A673 (cell line): ENCODE measurements around the gene SOX6. TPM values are rescaled to one million over a fixed set of nuclear protein-coding genes. Genes with fewer than 3 reads are reported as not detected.
A peak's percentile ranks its signal among the peaks of the same experiment; 100 is the strongest.

ENCODE experiments used
- BruUV-seq: library from RNA; stranded (reverse); fragments of 400-500 nt; replicated peaks from 2 replicates; lab custom pipeline; 2021; lab: Mats Ljungman, UMichigan
- CTCF ChIA-PET: fragments of 300-600 bp; sonication (Branson Sonifier 250); formaldehyde crosslinking; loops from one replicate; lab custom pipeline; 2022; ENCODE audit warnings: antibody characterized with exemption; lab: Charles Lee
- POLR2A ChIA-PET: fragments of 300-600 bp; sonication (Branson Sonifier 250); formaldehyde crosslinking; loops from one replicate; lab custom pipeline; 2022; ENCODE audit warnings: antibody characterized with exemption; ENCODE audit not compliant: low non-redundant PET; lab: Charles Lee
- DNase-seq: peaks from one replicate; pipeline ENCODE4 v3.0.0-alpha.2; 2015; ENCODE audit warnings: low spot score
- H3K27ac ChIP-seq: fragments of 200-600 bp; sonication (generic); 2 replicates; pipeline ENCODE4 v1.5.1; 2016; ENCODE audit warnings: mixed run types, low read depth, mild to moderate bottlenecking, mixed read lengths, antibody characterized with exemption, low read length; ENCODE audit not compliant: poor library complexity, severe bottlenecking
- H3K27me3 ChIP-seq: fragments of 200-600 bp; sonication (generic); replicated peaks from 2 replicates; pipeline ENCODE4 v1.6.1; 2017; ENCODE audit warnings: mixed run types, low read depth, mild to moderate bottlenecking, mixed read lengths, antibody characterized with exemption, low read length; ENCODE audit not compliant: insufficient read depth, poor library complexity
- H3K36me3 ChIP-seq: fragments of 200-600 bp; sonication (generic); 2 replicates; pipeline ENCODE4 v1.6.1; 2016; ENCODE audit warnings: mixed run types, mild to moderate bottlenecking, mixed read lengths, antibody characterized with exemption, low read length; ENCODE audit not compliant: insufficient read depth, poor library complexity, severe bottlenecking
- H3K4me1 ChIP-seq: fragments of 200-600 bp; sonication (generic); 2 replicates; pipeline ENCODE4 v1.6.1; 2017; ENCODE audit warnings: mixed run types, mild to moderate bottlenecking, mixed read lengths, antibody characterized with exemption, low read length; ENCODE audit not compliant: insufficient read depth, poor library complexity, severe bottlenecking
- H3K4me3 ChIP-seq: fragments of 200-600 bp; sonication (generic); 2 replicates; pipeline ENCODE4 v1.5.1; 2016; ENCODE audit warnings: low read depth, mixed run types, mild to moderate bottlenecking, mixed read lengths, low read length; ENCODE audit not compliant: poor library complexity, severe bottlenecking
- H3K9me3 ChIP-seq: fragments of 200-600 bp; sonication (generic); 2 replicates; pipeline ENCODE4 v1.6.1; 2016; ENCODE audit warnings: mixed run types, low read depth, mild to moderate bottlenecking, mixed read lengths, antibody characterized with exemption, low read length; ENCODE audit not compliant: poor library complexity, severe bottlenecking
- CTCF ChIP-seq: fragments of 300-800, 200-600 bp; sonication (generic); conservative IDR thresholded peaks from 2 replicates; pipeline ENCODE4 v1.5.1; 2017; ENCODE audit warnings: low read depth, mild to moderate bottlenecking, antibody characterized with exemption, low read length, moderate library complexity, mixed read lengths
- EZH2 ChIP-seq: fragments of 200-600 bp; sonication (generic); IDR thresholded peaks from 2 replicates; pipeline ENCODE4 v1.6.1; 2017; ENCODE audit warnings: borderline replicate concordance, low read depth, mild to moderate bottlenecking, mixed read lengths, antibody characterized with exemption, low read length; ENCODE audit not compliant: poor library complexity, severe bottlenecking
- intact Hi-C: fragments of 100-400 bp; cut with micrococcal nuclease; formaldehyde crosslinking; loops from one replicate; pipeline ENCODE4 v1.10.0; 2022; ENCODE audit not compliant: unreplicated experiment
- total RNA-seq: library from RNA; stranded (reverse); gene quantifications from 2 replicates; pipeline ENCODE4 v1.2.3, GENCODE V29; 2021

The SOX6 gene
- total RNA-seq, 1 experiment from 2014 or later, result 27.5 TPM

DNA sequence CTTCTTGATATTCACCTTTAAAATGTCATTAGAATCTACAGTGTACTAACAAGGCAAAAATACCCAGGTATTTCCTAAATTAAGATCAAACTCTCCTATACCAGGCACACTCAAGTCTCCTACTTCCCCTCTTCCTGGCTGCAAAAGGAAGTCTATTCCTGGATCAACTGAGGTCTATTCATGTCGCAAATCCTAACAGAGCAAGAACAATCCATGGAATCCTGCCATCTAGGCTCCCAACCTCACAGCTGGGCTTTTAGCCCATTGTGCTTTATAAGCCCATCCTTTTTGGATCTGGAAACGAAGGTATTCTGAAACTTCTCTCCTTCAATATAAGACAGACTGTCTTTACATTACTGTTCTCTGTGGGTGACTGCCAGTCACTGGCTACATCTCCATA lies 161.8 kb downstream of the SOX6 start:
- no peak for DNase-seq
- Histone ChIP-seq H3K9me3 (no peaks in the 10 kb centered on the region), H3K4me1 (peaks cover 23% of the 10 kb centered on the region), H3K36me3 (no peaks in the 10 kb centered on the region), H3K27me3 (no peaks in the 10 kb centered on the region), H3K27ac (no peak overlapping the region), H3K4me3 (no peak overlapping the region)
- no peak for TF ChIP-seq EZH2
- no peak for TF ChIP-seq CTCF
- ChIA-PET POLR2A (no interaction called here), CTCF (no interaction called here)
- intact Hi-C loops, result no loop called here
- no TSS peak for BruUV-seq

GRCh38 chr11:16193897-16194381 lies 162.4 kb downstream of the SOX6 start:
- H3K27ac ChIP-seq, result no peak overlapping the region

DNA sequence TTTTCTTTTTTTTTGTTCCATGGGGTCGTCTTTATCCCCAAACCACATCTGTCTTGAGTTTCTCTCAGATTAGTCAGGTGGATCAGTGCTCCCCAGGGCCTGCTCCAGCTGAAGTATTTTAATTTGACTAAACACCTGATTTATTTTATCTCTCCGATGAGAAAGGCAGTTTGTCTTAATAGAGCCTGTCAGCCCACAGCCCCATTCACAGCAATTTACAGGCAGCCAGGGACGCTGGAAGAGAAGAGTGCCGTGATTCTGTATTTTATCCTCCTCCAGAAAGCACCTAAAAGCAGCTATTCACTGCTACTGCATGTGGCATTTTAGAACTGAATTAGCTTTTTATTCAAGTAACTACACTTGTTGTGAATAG lies 164.5 kb downstream of the SOX6 start:
- Histone ChIP-seq H3K27ac (peak overlapping the region; percentile 7), H3K9me3 (no peaks in the 10 kb centered on the region), H3K4me1 (peaks cover 23% of the 10 kb centered on the region), H3K36me3 (no peaks in the 10 kb centered on the region), H3K27me3 (no peaks in the 10 kb centered on the region), H3K4me3 (no peak overlapping the region)
- BruUV-seq, result no TSS peak
- DNase-seq, result no peak
- TF ChIP-seq EZH2 (no peak), CTCF (no peak)
- POLR2A ChIA-PET, result no interaction called here
- CTCF ChIA-PET, result no interaction called here
- intact Hi-C loops, result no loop called here

More at GRCh38 chr11:16193897-16194381, 162.4 kb downstream of the SOX6 start:
- no peaks in the 10 kb centered on the region for H3K9me3 ChIP-seq
- H3K4me1 ChIP-seq, result peaks cover 23% of the 10 kb centered on the region
- DNase-seq, result no peak
- H3K4me3 ChIP-seq, result no peak overlapping the region
- intact Hi-C loops, result no loop called here
- ChIA-PET CTCF (no interaction called here), POLR2A (no interaction called here)
- TF ChIP-seq CTCF (no peak), EZH2 (no peak)
- no peaks in the 10 kb centered on the region for H3K27me3 ChIP-seq
- BruUV-seq, result no TSS peak
- no peaks in the 10 kb centered on the region for H3K36me3 ChIP-seq
